Measurements from ENCODE around the gene HOXC6. TPM values are rescaled to one million over a fixed set of nuclear protein-coding genes. Genes with fewer than 3 reads are reported as not detected.

HOXC6 gene
- 4.2 and 4.7 TPM in 2 replicates for total RNA-seq

GRCh38 chr12:54028314-54029201 lies at the start of gene HOXC6:
Gene HOXC6 (plus strand): TSS chr12:54028440. CDS start chr12:54028522, 82 bp downstream.

DNA sequence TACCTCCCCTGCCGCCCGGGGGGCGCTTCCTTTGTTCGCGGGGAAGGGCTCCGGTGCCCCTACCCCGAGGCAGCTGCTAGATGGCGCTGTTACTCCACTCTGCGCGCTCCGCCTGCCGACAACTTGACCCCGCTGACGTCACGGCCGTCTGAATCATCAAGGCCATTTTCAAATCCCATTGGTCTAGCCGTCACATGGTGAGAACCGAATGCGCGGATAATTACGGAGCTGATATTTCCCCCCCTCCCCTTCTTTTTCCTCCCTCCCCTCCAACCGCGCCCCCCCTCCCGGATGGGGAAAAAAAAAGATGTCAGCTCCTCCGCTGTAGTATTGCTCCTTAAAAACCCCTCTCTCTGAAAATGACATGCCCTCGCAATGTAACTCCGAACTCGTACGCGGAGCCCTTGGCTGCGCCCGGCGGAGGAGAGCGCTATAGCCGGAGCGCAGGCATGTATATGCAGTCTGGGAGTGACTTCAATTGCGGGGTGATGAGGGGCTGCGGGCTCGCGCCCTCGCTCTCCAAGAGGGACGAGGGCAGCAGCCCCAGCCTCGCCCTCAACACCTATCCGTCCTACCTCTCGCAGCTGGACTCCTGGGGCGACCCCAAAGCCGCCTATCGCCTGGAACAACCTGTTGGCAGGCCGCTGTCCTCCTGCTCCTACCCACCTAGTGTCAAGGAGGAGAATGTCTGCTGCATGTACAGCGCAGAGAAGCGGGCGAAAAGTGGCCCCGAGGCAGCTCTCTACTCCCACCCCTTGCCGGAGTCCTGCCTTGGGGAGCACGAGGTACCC lies 43.1 kb upstream of the HOXC6 start, which contains the start of gene HOXC10:
Gene HOXC10 (plus strand): TSS at position 246 of the 791 bp plus-strand sequence. CDS start 114 bp downstream, at position 360.

DNA sequence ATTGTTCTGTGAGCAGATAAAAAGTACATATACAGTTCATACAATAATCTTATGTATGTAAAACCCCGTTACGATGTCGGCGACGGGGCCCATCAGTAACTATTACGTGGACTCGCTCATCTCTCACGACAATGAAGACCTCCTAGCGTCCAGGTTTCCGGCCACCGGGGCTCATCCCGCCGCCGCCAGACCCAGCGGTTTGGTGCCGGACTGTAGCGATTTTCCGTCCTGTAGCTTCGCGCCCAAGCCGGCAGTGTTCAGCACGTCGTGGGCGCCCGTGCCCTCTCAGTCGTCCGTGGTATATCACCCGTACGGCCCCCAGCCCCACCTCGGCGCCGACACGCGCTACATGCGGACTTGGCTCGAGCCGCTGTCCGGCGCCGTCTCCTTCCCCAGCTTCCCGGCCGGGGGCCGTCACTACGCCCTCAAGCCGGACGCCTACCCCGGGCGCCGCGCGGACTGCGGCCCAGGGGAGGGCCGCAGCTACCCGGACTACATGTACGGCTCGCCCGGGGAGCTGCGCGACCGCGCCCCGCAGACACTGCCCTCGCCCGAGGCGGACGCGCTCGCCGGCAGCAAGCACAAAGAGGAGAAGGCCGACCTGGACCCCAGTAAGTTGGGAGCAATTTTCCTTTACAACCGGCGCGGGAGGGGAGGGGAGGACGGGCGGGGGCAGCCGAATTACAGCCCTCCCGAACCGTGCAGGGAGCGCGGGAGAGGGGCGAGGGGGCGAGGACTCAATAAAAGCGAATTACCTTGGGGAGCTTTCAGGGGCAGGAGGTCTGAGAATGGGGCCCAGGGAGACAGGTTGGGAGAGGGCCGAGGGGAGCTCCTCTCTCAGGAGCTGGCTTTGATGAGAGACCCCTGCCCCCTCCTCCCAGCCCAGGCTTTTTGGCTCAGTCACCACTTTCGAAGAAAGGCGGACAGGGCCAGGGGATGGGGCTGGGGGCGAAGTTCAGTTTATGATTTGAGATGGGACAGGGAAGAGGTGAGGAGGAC lies 27.8 kb upstream of the HOXC6 start, which contains the start of gene HOXC9:
Gene HOXC9 (plus strand): TSS at position 46 of the 999 bp plus-strand sequence. CDS start 28 bp downstream, at position 74.

DNA sequence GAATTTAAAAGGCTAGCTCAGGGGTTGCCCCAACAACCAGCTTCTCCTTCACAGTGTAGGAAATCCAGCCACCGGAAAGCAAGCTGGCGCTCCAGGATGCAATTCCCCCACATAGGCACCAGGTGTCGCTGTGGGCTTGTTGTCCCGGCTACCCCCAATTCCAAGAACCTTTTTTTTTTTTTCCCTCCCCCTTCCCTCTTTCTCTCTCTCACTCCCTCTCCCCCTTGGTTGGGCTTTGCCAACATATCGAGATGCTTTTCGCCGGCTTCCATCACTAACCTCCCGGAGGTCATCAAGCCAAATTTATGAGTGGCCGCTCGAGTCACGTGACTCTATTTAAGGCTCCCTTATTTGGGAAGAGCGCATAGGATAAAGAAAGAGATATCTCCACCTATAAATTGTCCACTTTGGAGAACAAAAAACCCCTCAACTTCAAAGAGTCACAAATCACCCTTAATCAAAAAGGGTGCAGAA lies 4.4 kb downstream of the HOXC6 start, which contains the start of gene HOXC5:
Gene HOXC5 (plus strand): TSS at position 424 of the 474 bp plus-strand sequence. CDS start 73 bp downstream, outside the sequence.

DNA sequence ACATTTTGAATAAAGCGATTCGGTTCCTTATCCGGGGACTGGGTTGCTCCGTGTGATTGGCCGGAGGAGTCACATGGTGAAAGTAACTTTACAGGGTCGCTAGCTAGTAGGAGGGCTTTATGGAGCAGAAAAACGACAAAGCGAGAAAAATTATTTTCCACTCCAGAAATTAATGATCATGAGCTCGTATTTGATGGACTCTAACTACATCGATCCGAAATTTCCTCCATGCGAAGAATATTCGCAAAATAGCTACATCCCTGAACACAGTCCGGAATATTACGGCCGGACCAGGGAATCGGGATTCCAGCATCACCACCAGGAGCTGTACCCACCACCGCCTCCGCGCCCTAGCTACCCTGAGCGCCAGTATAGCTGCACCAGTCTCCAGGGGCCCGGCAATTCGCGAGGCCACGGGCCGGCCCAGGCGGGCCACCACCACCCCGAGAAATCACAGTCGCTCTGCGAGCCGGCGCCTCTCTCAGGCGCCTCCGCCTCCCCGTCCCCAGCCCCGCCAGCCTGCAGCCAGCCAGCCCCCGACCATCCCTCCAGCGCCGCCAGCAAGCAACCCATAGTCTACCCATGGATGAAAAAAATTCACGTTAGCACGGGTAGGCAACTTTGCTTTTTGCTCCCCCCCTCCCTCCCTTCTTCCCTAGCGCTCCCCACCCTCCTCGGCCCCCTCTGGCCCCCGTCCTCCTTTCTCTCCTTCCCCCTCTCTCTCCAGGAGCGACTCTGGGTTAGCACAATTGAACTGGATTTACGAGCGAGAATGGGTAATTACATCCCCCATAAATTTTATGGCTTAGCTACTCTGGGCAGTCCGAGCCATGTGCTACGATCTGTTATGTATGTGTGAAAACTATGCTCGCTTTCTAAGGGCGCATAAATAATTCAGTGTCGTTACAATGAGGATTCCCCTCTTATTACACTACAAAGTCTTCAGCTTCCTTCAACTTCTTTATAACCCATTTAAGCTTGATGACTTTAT lies 25.8 kb downstream of the HOXC6 start, which contains the start of gene HOXC4:
Gene HOXC4 (plus strand): TSS at position 85 of the 991 bp plus-strand sequence. CDS start 88 bp downstream, at position 173.

Other genes with a start within 250 kb of the HOXC6 start
- gene HOXC13, start 89.6 kb upstream of the HOXC6 start, total RNA-seq: not detected in 2 replicates
- gene HOXC12, start 73.5 kb upstream of the HOXC6 start, total RNA-seq: not detected in 2 replicates
- gene HOXC11, start 55.3 kb upstream of the HOXC6 start, total RNA-seq: 1.8 and 2.6 TPM in 2 replicates
- gene HOTAIR, start 53.5 kb upstream of the HOXC6 start, total RNA-seq: 5.7 and 6.2 TPM in 2 replicates
- gene HOXC10, start 43.3 kb upstream of the HOXC6 start, total RNA-seq: 6.2 and 10.7 TPM in 2 replicates
- gene HOXC9, start 28.3 kb upstream of the HOXC6 start, total RNA-seq: 4.3 and 4.5 TPM in 2 replicates
- 4.4 and 4.5 TPM in 2 replicates for gene HOXC8, start 19.5 kb upstream of the HOXC6 start, total RNA-seq
- 0.59 and 0.65 TPM in 2 replicates for gene HOXC5, start 4.6 kb downstream of the HOXC6 start, total RNA-seq
- gene HOXC4, start 25.4 kb downstream of the HOXC6 start, total RNA-seq: 1.1 and 1.5 TPM in 2 replicates
- 21.7 and 31.8 TPM in 2 replicates for gene SMUG1, start 160.5 kb downstream of the HOXC6 start, total RNA-seq

Measured in smooth muscle cell of the umbilical artery (primary cell).